Right lung (tissue), 5 donors: ENCODE measurements around the gene MEGF6. TPM values are rescaled to one million over a fixed set of nuclear protein-coding genes. Genes with fewer than 3 reads are reported as not detected.

ENCODE experiments used
- DNase-seq, 2 donors: peaks; one replicate each; pipeline ENCODE4 v3.0.0-alpha.2; 2013
- polyA plus RNA-seq, 5 donors: library from polyadenylated mRNA; unstranded; fragments of 120-200 nt; gene quantifications; one replicate each; pipeline versions ENCODE4 v1.2.1 to v1.2.3, GENCODE V29; 2013; ENCODE audit warnings: inconsistent platforms in 1 of 5, low replicate concordance in 1 of 5; ENCODE audit not compliant: insufficient read length in 5 of 5, insufficient read depth in 1 of 5

MEGF6 gene
- polyA plus RNA-seq, 5 donors, result 36.1 to 64.5 (median 50.8) TPM

- no peak for DNase-seq
Observed at GRCh38 chr1:3555131-3555920, 56.0 kb downstream of the MEGF6 start.

DNA sequence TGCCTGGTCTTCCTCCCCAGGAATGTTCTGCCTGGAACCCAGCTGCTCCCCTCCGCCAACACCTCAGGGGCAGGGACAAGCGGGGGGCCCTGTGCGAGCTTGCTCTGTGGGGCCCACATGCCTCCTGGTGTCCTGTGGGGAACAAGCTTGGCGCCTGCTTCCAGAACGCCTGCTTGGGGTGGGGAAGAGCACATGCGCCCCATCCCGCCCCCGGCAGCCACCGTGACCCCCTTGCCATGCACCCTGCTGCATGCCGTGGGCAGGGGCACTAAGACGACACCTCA is 57.4 kb downstream of the MEGF6 start:
- no peak for DNase-seq

DNA sequence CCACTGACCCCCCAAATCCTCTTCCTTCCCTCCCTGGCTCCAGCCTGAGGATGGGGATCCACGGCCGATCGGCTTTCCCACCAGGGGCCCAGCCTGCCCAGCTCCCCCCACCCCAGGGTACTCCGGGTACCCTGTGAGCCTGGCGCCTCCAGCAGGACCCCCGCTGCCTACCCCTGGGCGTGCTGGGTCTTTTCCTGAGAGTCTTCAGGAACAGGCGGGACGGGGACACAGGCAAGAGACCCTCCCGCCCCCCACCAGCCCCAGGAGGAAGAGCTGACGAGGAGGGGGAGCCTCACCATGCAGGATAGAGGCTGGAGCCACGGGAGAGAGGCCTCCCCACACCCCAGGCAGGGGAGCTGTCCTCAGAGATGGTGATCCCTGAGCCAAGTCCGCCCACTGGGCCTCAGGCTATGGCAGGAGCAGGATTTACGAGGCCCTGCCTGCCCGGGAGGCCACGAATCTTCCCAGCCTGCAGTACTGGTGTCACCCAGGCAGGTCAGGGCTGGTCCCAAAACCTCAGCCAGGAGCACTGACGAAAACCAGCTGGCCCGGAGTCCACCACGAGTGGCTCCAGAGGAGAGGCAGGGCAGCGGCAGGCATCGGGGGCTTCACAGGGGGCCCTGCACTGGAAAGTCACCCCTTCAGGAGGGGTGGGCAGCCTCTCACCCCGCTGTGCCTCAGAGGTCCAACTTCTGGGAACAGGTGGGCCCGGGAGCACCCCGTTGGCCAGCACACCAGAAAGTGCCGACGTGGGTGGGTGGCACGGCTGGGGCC is 58.0 kb downstream of the MEGF6 start:
- no peak for DNase-seq

GRCh38 chr1:3552751-3553150 is 58.6 kb downstream of the MEGF6 start:
- no peak for DNase-seq

GRCh38 chr1:3552176-3552575 is 59.1 kb downstream of the MEGF6 start:
- no peak for DNase-seq

DNA sequence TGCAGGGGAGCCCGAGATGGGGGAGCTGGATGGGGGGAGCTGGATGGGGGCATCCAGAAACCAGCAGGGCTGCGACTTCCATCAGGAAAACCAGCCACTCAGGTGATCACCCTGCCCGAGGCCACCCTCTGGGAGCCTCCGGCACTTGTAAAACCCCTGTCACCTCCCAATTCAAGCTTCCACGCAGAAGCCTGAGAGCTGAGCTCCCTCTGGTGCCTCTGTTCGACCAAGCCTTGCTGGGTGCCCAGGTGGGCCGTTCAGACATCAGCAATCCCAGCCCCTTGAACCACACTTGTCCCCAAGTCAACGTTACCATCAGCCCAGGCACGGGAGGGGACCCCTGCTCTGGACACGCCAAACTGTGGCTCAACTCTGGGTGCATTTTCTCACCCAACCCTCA is 59.6 kb downstream of the MEGF6 start:
- no peak for DNase-seq

- no peak for DNase-seq
Observed at GRCh38 chr1:3551290-3551678, 60.0 kb downstream of the MEGF6 start.

DNA sequence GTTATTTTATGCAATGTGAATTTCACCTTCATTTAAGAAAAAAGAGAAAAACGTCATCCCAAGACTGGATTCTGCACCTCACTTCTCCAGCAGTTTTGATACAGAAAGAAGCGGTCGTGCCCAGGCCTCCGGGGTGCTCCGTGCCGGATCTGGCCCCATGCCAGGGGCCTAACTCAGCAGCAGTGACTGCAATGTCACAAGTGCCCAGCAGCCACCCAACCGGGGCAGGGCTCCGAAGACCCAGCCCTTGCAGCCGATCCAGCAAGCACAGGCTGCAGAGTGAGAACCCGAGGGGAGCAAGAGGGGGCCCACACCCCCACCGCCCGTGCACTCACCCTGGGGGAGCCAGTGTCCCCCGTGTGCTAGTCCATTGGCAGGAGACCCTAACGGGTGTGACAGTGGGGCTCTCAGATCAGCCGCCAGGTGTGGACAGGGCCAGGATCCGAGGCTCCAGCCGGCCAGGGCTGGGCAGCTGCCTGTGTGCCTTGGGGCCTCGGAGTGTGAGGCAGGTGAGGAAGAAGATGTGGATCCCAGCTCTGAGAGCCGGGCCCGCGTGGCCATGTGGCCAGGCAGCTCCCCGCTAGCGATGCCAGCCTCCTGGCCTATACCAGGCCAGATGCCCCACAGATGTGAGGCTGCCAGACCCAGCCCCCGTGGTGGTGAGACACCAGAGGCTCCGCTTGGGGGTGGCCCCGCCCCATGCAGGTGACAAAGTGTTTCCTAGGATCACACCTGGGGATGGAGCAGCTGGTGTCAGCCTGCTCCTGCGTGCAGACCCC is 60.6 kb downstream of the MEGF6 start:
- DNase-seq, result no peak

DNA sequence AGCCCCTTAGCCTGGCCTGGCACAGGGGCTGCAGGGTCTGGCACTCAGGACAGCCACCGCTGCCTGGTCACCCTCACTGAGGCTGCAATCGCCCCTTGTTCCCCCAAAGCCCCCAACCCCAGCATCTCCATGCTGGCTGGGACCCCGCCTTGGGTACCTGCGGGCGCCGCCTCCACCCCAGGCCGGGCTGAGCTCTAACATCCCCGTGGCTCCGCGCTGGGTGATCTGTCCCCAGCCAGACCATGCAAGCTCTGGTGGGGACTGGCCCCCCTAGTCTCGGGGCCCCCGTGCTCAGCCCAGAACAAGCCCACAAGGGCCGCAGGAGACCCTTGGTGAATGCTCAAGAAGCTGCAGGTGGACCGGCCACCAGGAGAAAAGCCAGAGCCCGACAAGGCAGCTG is 62.4 kb downstream of the MEGF6 start:
- DNase-seq, result no peak

- DNase-seq, result no peak
Observed at GRCh38 chr1:3548156-3548893, 63.0 kb downstream of the MEGF6 start.

DNA sequence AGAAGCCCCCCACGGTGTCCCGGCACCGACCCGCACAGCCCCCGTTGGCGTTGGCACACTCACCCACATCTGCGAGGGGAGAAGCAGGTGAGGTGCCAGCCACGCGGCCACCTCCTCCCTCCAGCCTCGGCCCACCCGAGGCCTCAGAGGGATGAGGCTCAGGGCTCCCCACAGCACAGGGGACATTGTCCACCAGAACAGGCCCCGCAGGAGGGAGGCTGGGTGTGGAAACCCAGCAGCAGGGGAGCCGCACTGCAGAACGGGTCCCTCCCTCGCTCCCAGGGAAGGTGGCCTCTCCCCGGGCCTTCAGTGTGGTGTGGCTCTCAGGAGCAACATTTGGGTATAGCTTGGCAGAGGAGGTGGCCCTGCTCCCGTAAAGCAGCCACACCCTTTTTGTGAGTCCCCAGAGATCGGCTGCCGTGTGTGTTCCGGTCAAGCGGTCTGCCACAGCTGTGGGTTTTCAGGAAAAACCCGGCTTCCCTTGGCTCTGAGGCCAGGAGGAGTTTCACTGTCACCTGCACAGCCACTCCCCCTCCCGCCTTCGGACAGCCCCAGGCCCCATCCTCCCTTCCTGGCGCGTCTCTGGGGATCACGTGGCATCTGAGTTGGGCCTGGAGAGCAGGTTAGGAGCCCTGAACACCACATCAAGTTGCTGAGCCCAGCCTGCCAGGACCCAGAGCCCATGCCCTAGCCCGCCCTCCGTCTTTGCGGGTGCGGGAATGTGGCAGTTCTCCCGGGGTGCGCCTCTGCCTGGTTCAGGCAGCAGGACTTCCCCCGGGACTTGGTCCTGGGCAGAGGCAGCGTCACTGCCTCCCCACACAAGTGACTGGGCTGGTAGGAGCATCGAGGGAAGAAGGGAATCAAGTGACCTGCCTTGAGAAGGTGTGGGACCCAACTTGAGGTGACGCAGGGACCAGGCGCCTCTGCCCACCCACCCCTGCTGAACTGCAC is 64.0 kb downstream of the MEGF6 start:
- no peak for DNase-seq

DNA sequence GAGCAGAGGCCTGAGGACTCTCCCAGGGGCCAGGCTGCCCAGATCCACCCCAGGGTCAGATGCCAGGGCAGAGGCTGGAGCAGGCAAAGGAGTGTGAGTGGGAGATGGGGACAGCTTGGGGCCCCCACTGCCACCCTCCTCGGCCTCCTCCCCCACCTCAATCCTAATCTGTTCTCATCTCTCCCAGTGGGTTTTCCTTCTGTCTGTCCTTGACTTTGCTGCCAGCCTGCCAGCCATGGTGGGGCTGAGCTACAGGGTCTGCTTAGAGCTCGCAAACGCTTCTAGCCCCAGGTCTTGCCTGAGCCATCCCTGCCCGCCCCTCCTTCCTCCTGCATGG is 65.3 kb downstream of the MEGF6 start:
- DNase-seq, result no peak

GRCh38 chr1:3545363-3546047 is 65.8 kb downstream of the MEGF6 start:
- DNase-seq, result peak; percentile 70 to 75

DNA sequence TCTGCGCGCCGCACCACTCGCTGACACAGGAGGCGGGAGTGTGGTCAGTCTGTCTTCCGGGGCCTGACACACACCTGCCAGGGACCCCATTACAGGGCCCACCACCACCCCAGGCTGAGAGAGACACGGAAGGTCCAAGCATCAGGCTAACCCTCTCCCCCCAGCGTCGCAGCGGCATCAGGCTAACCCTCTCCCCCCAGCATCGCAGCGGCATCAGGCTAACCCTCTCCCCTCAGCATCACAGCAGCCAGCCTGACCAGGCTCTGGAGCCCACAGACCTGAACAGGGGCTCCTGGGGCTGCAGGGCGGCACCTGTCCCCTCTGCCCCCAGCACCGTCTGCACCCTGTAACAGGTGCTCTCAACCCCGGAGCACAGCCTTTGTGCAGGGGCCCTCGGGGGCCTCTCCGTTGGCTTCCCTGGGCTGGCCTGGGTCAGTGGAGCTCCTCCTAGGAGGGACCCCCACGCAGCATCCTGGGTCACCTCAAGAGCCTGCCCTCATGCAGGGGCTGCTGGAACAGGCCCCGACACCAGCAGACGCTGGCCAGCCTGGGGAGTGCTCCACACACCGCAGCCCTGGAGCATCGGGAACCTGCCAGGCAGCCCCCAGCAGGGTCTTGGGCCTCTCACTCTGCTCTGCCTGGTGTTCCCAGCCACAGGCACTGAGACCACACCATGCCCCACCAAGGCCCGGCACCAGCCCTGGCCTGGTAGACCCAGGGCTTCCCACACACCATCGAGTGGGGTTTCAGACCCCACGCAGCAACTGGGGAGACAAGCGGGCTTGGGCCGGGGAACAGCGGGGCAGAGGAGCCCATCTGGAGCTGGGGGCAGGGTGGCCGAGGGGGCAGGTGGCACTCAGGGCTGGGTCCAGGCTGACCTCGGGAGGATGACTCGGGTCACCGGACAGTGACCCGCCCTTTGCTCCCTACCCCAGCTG is 67.0 kb downstream of the MEGF6 start:
- no peak for DNase-seq

- DNase-seq, result no peak
Observed at GRCh38 chr1:3543076-3544039, 68.0 kb downstream of the MEGF6 start.

DNA sequence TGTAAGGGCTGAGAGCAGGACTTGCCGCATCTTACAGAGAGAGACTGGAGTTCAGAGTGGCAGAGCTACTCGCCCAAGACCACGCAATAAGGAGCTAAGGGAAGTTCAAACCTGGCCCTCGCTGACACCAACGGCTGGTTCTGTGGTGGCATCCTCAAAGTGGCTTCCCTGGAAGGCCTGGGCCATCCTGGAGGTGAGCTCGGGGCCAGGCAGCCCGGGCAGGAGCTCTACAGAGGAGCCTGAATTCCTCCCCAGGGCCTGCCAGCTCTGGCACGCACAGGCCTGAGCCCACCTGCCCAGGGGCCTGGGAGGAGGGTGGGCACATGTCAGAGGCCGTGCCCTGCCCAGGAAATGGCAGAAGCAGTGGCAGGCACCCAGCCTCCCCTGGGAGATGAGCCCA is 68.6 kb downstream of the MEGF6 start:
- no peak for DNase-seq

GRCh38 chr1:3541936-3542335 is 69.4 kb downstream of the MEGF6 start:
- DNase-seq, result no peak

DNA sequence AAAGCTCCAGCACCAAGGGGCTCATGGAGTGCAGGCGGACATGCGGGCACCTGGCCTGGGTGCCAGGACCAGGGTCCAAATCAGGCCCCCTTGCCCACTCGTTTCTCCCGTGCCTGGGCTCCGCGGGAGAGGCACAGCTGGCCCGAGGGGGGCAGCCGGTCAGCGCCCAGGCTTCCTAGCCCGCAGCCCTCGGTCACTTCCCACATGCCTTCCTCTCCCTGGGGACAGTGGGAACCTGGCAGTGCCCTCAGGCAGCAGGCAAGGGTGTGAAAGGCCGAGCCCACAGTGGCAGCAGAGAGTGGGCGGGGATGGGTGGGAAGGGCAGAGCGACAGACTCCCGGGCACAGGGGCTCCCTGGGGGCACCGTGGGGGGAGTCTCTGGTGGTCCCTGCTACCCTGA is 69.8 kb downstream of the MEGF6 start:
- no peak for DNase-seq
